Amygdala (tissue), 56 donors: ENCODE results near the gene SVOP.
A peak's percentile ranks its signal among the peaks of the same experiment; 100 is the strongest.

Experiments used
- DNase-seq, 56 donors: peaks; one replicate each; lab custom pipeline; 2025; lab: John Stamatoyannopoulos, UW

The SVOP gene

GRCh38 chr12:108980831-108981618 lies 39.8 kb downstream of the SVOP start:
- DNase-seq, result no peak

GRCh38 chr12:108977360-108977759 lies 43.5 kb downstream of the SVOP start:
- no peak for DNase-seq

- DNase-seq, result no peak
These were observed 45.8 kb downstream of the SVOP start for GRCh38 chr12:108975024-108975593.

- DNase-seq, result no peak
These were observed 47.2 kb downstream of the SVOP start for GRCh38 chr12:108973629-108974152.

GRCh38 chr12:108972358-108972757 lies 48.5 kb downstream of the SVOP start:
- no peak for DNase-seq

- DNase-seq, result no peak
These were observed 51.2 kb downstream of the SVOP start for GRCh38 chr12:108969622-108970021.

GRCh38 chr12:108967869-108968540 lies 52.9 kb downstream of the SVOP start:
- DNase-seq, result no peak

- no peak for DNase-seq
These were observed 54.3 kb downstream of the SVOP start for GRCh38 chr12:108966378-108967151.

GRCh38 chr12:108965886-108966285 lies 55.0 kb downstream of the SVOP start:
- no peak for DNase-seq

GRCh38 chr12:108964371-108965352 lies 56.2 kb downstream of the SVOP start:
- no peak for DNase-seq

GRCh38 chr12:108962256-108962655 lies 58.6 kb downstream of the SVOP start:
- no peak for DNase-seq

- DNase-seq, result no peak
These were observed 60.9 kb downstream of the SVOP start for GRCh38 chr12:108959748-108960655.

- DNase-seq, result peak in 3 of 56 donors; percentile 0 to 35 (median 4)
These were observed 65.5 kb downstream of the SVOP start for GRCh38 chr12:108955225-108955835.

GRCh38 chr12:108950991-108951739 lies 69.7 kb downstream of the SVOP start:
- DNase-seq, result peak in 45 of 56 donors; percentile 3 to 84 (median 39)

- no peak for DNase-seq
These were observed 70.9 kb downstream of the SVOP start for GRCh38 chr12:108949976-108950375.

- DNase-seq, result no peak
These were observed 72.5 kb downstream of the SVOP start for GRCh38 chr12:108948367-108948766.

- DNase-seq, result no peak
These were observed 73.8 kb downstream of the SVOP start for GRCh38 chr12:108947097-108947496.
